Fibroblast of mammary gland (primary cell): ENCODE results near the gene GFM2.

Experiments used
- DNase-seq: peaks from one replicate; pipeline ENCODE4 v3.0.0-alpha.2; 2010; ENCODE audit warnings: low read depth
- H3K4me3 ChIP-seq: 2 replicates; pipeline ENCODE4 v1.5.1; 2011; ENCODE audit warnings: low read depth, mild to moderate bottlenecking, low read length, moderate library complexity; ENCODE audit not compliant: control insufficient read depth
- CTCF ChIP-seq: conservative IDR thresholded peaks from 2 replicates; pipeline ENCODE4 v1.5.1; 2011; ENCODE audit warnings: low read depth, low read length, inconsistent platforms; ENCODE audit not compliant: control insufficient read depth, insufficient read depth

GFM2 gene

DNA sequence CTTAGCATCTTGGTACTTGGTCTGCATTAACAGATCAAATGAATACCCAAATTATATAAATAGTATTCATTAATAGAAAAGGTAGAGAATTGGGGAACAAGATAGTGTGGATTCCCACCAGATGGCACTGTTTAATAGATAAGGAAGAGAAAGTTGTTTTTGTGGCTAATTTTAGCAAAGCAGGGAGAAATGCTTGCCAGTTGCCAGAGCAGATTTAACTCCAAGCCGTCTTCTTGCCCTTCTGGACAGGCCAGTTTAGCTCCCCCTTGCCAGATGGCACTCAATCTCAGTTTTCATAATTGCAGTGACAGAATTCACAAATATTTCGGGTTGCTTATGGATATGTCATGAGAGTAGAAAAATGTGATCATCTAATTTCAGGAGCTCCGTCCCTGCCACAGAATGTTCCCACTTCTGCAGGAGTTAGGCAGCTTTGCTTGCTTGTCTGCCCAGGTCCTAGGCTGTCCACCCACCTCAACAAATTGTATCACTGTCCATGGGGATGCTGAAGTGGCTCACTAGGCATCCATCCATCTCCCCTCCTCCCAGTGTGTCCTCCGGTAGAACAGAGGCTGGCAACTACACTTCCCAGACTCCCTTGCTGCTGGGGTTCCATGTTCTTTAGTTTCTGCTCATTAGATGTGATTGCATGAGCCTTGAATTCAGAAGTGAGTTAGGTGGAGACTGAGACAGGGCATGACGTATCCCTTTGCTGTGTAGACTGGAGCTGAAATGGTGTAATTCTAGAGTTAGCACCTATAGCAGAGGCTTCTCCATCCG lies 93.7 kb downstream of the GFM2 start:
- peak; percentile 73 for DNase-seq
- H3K4me3 ChIP-seq: peak overlapping the region; percentile 18
- TF ChIP-seq CTCF: peak; percentile 58

DNA sequence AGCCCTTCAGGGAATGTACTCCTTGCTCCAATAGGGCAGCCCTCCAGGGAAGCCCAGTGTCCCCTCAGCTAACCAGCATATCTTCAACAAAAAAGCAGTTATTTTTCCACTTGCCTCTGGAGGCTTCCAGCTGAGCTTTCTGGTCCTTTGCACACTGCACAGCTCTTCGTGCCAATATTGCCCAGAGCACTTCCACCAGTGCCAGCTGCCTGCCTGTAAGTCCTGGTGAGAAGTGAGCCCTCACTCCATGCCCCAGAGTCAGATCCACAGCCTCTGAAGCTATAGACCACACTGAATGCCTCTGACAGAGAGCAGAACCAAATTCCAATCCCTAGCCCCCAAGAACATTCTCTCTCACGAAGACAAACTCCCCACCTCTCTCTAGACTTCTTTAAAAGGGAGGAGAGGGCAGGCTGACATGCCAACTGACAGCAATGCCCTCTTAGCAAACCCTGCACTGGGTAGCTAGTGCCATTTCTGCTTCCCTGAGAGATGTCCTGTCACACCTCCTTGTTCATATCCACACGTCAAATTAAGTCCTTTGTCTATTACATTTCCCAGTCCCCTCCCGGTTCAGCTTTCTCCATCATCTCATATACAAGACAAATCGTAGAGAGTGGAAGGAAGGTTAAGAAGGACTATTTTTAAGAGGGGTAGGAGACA lies 94.6 kb downstream of the GFM2 start:
- no peak for TF ChIP-seq CTCF
- H3K4me3 ChIP-seq: no peak overlapping the region
- DNase-seq: no peak
